Measurements from ENCODE around the gene CD28.

DNA sequence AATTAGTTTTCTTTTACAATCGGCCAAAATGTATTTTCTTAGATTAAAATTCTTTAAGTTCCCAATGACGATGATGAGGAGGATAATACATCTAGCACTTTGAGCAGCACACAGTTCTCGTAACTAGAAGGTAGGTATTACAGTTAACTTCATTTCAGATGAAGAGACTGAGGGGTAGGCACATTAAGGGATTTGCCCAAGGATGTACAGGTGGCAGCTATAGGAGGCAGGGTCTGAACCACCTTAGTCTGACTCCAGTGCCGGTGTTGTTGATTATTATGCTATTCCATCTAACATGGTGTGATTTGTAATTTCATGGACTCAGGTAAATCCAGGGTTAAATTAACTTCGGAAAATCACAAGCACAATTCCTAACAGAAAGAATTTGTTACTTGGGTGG, 1.1 kb downstream of the CD28 start:
- TF ChIP-seq, protein P1, sequence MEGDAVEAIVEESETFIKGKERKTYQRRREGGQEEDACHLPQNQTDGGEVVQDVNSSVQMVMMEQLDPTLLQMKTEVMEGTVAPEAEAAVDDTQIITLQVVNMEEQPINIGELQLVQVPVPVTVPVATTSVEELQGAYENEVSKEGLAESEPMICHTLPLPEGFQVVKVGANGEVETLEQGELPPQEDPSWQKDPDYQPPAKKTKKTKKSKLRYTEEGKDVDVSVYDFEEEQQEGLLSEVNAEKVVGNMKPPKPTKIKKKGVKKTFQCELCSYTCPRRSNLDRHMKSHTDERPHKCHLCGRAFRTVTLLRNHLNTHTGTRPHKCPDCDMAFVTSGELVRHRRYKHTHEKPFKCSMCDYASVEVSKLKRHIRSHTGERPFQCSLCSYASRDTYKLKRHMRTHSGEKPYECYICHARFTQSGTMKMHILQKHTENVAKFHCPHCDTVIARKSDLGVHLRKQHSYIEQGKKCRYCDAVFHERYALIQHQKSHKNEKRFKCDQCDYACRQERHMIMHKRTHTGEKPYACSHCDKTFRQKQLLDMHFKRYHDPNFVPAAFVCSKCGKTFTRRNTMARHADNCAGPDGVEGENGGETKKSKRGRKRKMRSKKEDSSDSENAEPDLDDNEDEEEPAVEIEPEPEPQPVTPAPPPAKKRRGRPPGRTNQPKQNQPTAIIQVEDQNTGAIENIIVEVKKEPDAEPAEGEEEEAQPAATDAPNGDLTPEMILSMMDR (conservative IDR thresholded peaks at IDR 0.05 in 1 of 2, IDR thresholded peaks at IDR 0.05 in 1 of 2; ENCODE audit: low read depth in 1 of 2, low read length in 2 of 2) = no peak
- TF ChIP-seq EZH2 (IDR thresholded peaks at IDR 0.05; ENCODE audit: low read length, missing control alignments) = no peak
